ENCODE data around the gene KIF4B.
"Not testable (repeated sequence)": the region's sequence is repeated elsewhere in the genome, so short reads cannot be mapped to it uniquely, and the experiment has no call there.

The KIF4B gene

DNA sequence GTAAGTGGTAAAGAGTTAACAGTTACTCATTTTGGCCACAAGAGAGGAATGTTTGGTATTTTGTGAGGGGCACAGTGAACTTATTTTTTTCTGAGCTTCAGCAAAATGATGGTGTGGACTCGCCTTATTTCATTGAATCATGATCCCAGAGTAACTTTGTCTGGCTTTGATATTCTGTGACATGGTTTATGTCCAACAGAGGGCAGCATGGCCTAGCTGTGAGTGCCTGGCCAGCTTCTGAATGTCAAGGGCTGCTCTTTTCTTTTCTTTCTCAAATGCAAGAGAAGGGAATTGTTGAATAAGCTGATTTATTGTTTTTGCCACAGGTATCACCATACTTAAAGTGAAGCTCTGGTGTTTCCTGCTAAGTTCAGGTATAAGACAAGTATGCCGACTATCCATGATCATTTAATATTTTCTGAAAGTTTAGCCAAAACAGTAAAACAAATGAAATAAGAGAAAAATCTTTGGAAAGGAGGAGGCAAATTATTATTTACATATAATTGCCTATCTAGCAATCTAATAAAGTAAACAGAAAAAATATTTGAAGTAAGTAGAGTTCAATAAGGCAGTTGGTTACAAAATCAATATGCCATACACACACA lies 41.0 kb upstream of the KIF4B start:
- Histone ChIP-seq H3K27me3 (no peaks in the 10 kb centered on the region), H3K9ac (no peak overlapping the region), H3K4me2 (no peak overlapping the region), H3K9me3 (replicated peaks in 1 of 11) (peaks cover 10 to 21% (median 15%) of the 10 kb centered on the region in 11 experiments; a peak in 21 of 22 replicates), H3K36me3 (peaks cover 15 to 34% (median 28%) of the 10 kb centered on the region in 11 experiments), H3K4me1 (peaks cover 0 to 19% (median 0%) of the 10 kb centered on the region in 10 experiments; a peak in 8 of 20 replicates), H4K20me1 (0 out of 22 replicates have a peak, but pooled peaks cover 0 to 3% (median 0%) of the 10 kb centered on the region in 11 experiments), H3K4me3 (no peak overlapping the region), H3K27ac (no peak overlapping the region)
- TF ChIP-seq Cebpa-rat (IDR thresholded peaks at IDR 0.05) = no peak

GRCh38 chr5:154976082-154976481 lies 37.5 kb upstream of the KIF4B start:
- H4K20me1 ChIP-seq, H3K4me2 ChIP-seq, H3K4me3 ChIP-seq, H3K27ac ChIP-seq, H3K27me3 ChIP-seq, H3K9ac ChIP-seq: not testable (repeated sequence)
- Histone ChIP-seq H3K9me3 (replicated peaks in 1 of 11) (peaks cover 10 to 21% (median 15%) of the 10 kb centered on the region in 11 experiments; a peak in 21 of 22 replicates), H3K4me1 (peaks cover 0 to 10% (median 0%) of the 10 kb centered on the region in 10 experiments; a peak in 6 of 20 replicates), H3K36me3 (peaks cover 0 to 12% (median 9%) of the 10 kb centered on the region in 11 experiments; a peak in 11 of 22 replicates)

GRCh38 chr5:154977409-154977808 lies 36.1 kb upstream of the KIF4B start:
- no peak overlapping the region for H3K4me3 ChIP-seq
- H3K4me1 ChIP-seq = peaks cover 0 to 10% (median 0%) of the 10 kb centered on the region in 10 experiments; a peak in 6 of 20 replicates
- no peaks in the 10 kb centered on the region for H3K27me3 ChIP-seq
- no peaks in the 10 kb centered on the region for H4K20me1 ChIP-seq
- H3K4me2 ChIP-seq = peak overlapping the region in 1 of 11 experiments; percentile 42; a peak in 2 of 22 replicates
- no peak for TF ChIP-seq Cebpa-rat (IDR thresholded peaks at IDR 0.05)
- H3K36me3 ChIP-seq = peaks cover 0 to 12% (median 9%) of the 10 kb centered on the region in 11 experiments; a peak in 11 of 22 replicates
- peaks cover 10 to 21% (median 15%) of the 10 kb centered on the region in 11 experiments; a peak in 21 of 22 replicates for H3K9me3 ChIP-seq (replicated peaks in 1 of 11)
- H3K9ac ChIP-seq = no peak overlapping the region
- H3K27ac ChIP-seq = no peak overlapping the region

- not testable (repeated sequence) for H3K4me3 ChIP-seq, H3K27me3 ChIP-seq, H3K9ac ChIP-seq, H4K20me1 ChIP-seq, H3K27ac ChIP-seq, H3K4me2 ChIP-seq
- peaks cover 10 to 21% (median 15%) of the 10 kb centered on the region in 11 experiments; a peak in 21 of 22 replicates for H3K9me3 ChIP-seq (replicated peaks in 1 of 11)
- H3K36me3 ChIP-seq = peaks cover 0 to 12% (median 9%) of the 10 kb centered on the region in 11 experiments; a peak in 11 of 22 replicates
- H3K4me1 ChIP-seq = peaks cover 0 to 10% (median 0%) of the 10 kb centered on the region in 10 experiments; a peak in 6 of 20 replicates
Observed at GRCh38 chr5:154978294-154978693, 35.3 kb upstream of the KIF4B start.

DNA sequence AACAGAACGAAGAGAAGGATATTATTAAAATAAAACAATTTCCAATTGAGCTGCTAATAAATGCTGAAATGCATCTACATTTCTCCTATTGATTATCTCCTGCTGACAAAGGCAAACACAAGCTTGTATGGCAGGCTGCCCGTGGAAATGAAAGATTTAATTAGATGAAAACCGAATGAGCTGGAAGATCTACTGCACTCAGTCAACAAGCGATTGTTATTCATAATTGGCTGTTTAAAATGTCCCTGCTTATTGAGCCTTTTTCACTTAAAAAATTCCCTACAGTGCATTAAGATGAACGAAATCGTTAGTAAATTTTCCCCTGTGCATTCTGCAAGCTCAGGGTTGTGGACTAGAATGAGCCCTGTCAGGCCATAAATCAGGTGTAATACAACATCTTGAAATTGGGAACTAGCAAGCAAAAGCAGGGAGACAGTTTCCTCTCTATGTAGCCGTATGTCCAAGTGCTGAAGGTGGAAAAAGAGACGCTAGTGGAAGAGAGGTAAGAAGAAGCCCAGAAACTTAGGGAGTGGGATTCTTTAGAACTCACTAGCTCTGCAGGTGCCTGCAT lies 28.5 kb upstream of the KIF4B start:
- H3K9ac ChIP-seq = no peak overlapping the region
- H3K27me3 ChIP-seq = no peaks in the 10 kb centered on the region
- no peaks in the 10 kb centered on the region for H4K20me1 ChIP-seq

DNA sequence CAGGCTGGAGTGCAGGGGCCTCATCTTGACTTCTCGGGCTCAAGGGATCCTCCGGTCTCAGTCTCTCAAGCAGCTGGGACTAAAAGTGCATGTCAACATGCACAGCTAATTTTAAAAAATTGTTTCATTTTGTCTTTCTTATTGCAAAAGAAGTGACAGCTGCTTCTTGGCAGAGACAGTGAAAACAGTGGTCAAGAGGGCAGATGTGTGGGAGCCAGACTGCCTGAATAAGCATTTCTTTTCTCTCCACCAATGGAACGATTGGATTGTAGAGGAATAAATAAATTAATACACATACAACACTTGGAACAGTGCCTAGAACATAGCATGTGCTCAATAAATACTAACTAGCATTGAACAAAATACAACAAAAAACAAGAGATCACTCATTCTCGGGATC lies 27.4 kb upstream of the KIF4B start:
- no peak for TF ChIP-seq Cebpa-rat (IDR thresholded peaks at IDR 0.05)
- no peak overlapping the region for H3K27ac ChIP-seq
- H3K9ac ChIP-seq = no peak overlapping the region

More for the DNA sequence above, 28.5 kb upstream of the KIF4B start:
- no peaks in the 10 kb centered on the region for H3K4me1 ChIP-seq
- H3K36me3 ChIP-seq = no peaks in the 10 kb centered on the region
- H3K4me2 ChIP-seq = no peak overlapping the region
- TF ChIP-seq Cebpa-rat (IDR thresholded peaks at IDR 0.05) = no peak
- no peak overlapping the region for H3K4me3 ChIP-seq
- H3K9me3 ChIP-seq (replicated peaks in 1 of 11) = 0 out of 22 replicates have a peak, but pooled peaks cover 0 to 4% (median 0%) of the 10 kb centered on the region in 11 experiments
- H3K27ac ChIP-seq = no peak overlapping the region

GRCh38 chr5:154989626-154990025 lies 23.9 kb upstream of the KIF4B start:
- H3K4me1 ChIP-seq = peaks cover 5 to 34% (median 29%) of the 10 kb centered on the region in 10 experiments; a peak in 17 of 20 replicates
- H3K27me3 ChIP-seq = no peaks in the 10 kb centered on the region
- H3K4me2 ChIP-seq = no peak overlapping the region
- H3K9me3 ChIP-seq (replicated peaks in 1 of 11) = peaks cover 0 to 5% (median 0%) of the 10 kb centered on the region in 11 experiments; a peak in 2 of 22 replicates
- H3K4me3 ChIP-seq = no peak overlapping the region
- no peak overlapping the region for H3K9ac ChIP-seq
- TF ChIP-seq Cebpa-rat (IDR thresholded peaks at IDR 0.05) = no peak
- H4K20me1 ChIP-seq = 0 out of 22 replicates have a peak, but pooled peaks cover 0 to 3% (median 0%) of the 10 kb centered on the region in 11 experiments
- H3K36me3 ChIP-seq = no peaks in the 10 kb centered on the region
- no peak overlapping the region for H3K27ac ChIP-seq

More for the DNA sequence above, 27.4 kb upstream of the KIF4B start:
- Histone ChIP-seq H4K20me1 (no peaks in the 10 kb centered on the region), H3K4me3 (no peak overlapping the region), H3K4me2 (no peak overlapping the region), H3K27me3 (no peaks in the 10 kb centered on the region), H3K9me3 (replicated peaks in 1 of 11) (peaks cover 0 to 5% (median 0%) of the 10 kb centered on the region in 11 experiments; a peak in 2 of 22 replicates), H3K36me3 (no peaks in the 10 kb centered on the region), H3K4me1 (peaks cover 0 to 9% (median 3%) of the 10 kb centered on the region in 10 experiments; a peak in 10 of 20 replicates)

- H3K4me2 ChIP-seq = peak overlapping the region in 9 of 11 experiments; percentile 22 to 92 (median 78); a peak in 17 of 22 replicates
- no peaks in the 10 kb centered on the region for H3K27me3 ChIP-seq
- H3K4me1 ChIP-seq = peaks cover 5 to 39% (median 31%) of the 10 kb centered on the region in 10 experiments; a peak in 17 of 20 replicates
- peaks cover 0 to 5% (median 0%) of the 10 kb centered on the region in 11 experiments; a peak in 2 of 22 replicates for H3K9me3 ChIP-seq (replicated peaks in 1 of 11)
- peak overlapping the region in 6 of 11 experiments; percentile 36 to 71 (median 49); a peak in 10 of 22 replicates for H3K27ac ChIP-seq
- TF ChIP-seq Cebpa-rat (IDR thresholded peaks at IDR 0.05) = no peak
- H3K36me3 ChIP-seq = no peaks in the 10 kb centered on the region
- peak overlapping the region in 2 of 11 experiments; percentile 16 to 26; a peak in 1 of 22 replicates for H3K9ac ChIP-seq
- no peak overlapping the region for H3K4me3 ChIP-seq
- H4K20me1 ChIP-seq = 0 out of 22 replicates have a peak, but pooled peaks cover 0 to 3% (median 0%) of the 10 kb centered on the region in 11 experiments
Observed at GRCh38 chr5:154993461-154993860, 20.1 kb upstream of the KIF4B start.

DNA sequence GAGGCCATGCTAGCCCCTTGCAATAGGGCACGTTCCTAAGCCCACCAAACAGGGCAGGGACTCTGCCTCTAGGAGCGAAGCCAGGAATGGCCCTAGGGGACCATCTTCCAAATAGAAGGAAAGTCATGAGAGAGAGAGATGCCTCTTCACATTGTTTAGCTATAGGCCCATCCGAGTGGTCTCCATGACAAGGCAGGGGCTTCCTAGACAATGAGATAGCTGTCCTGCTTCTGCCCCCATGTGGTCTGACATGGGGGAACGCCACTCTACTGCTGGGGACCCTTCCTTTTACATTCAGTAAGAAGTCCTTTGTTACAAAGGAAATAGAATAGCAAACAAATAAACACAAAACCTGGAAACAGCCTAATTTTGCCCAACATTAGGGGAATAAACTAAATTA lies 17.9 kb upstream of the KIF4B start:
- no peak overlapping the region for H3K4me3 ChIP-seq
- H3K4me1 ChIP-seq = peaks cover 5 to 39% (median 28%) of the 10 kb centered on the region in 10 experiments; a peak in 17 of 20 replicates
- H3K9ac ChIP-seq = no peak overlapping the region
- H3K27ac ChIP-seq = no peak overlapping the region
- H3K4me2 ChIP-seq = no peak overlapping the region
- no peak for TF ChIP-seq Cebpa-rat (IDR thresholded peaks at IDR 0.05)
- 0 out of 22 replicates have a peak, but pooled peaks cover 0 to 3% (median 0%) of the 10 kb centered on the region in 11 experiments for H4K20me1 ChIP-seq
- H3K9me3 ChIP-seq (replicated peaks in 1 of 11) = peaks cover 0 to 7% (median 0%) of the 10 kb centered on the region in 11 experiments; a peak in 2 of 22 replicates
- no peaks in the 10 kb centered on the region for H3K36me3 ChIP-seq
- no peaks in the 10 kb centered on the region for H3K27me3 ChIP-seq

Data from BLaER1 treated with 17β-estradiol and CSF1 and Interleukin-3, amounts not matched to agents 10 nM and 100 nM (cell line).